Fibroblast of villous mesenchyme (primary cell): Measurements from ENCODE around the gene RPS15. TPM values are rescaled to one million over a fixed set of nuclear protein-coding genes. Genes with fewer than 3 reads are reported as not detected.
A peak's percentile ranks its signal among the peaks of the same experiment; 100 is the strongest.

Experiments
- DNase-seq: peaks from one replicate; pipeline ENCODE4 v3.0.0-alpha.2; 2010; ENCODE audit warnings: low read depth
- H3K4me3 ChIP-seq: 2 replicates; pipeline ENCODE4 v1.5.1; 2011; ENCODE audit warnings: low read depth, mild to moderate bottlenecking, low read length
- total RNA-seq: library from RNA; depleted of rRNA; stranded (reverse); fragments of >200 nt; gene quantifications from 2 replicates; pipeline ENCODE4 v1.2.3, GENCODE V29; 2012
- TF ChIP-seq, protein P1 (sequence below): IDR thresholded peaks from 2 replicates; pipeline ENCODE4 v1.5.1; 2012; ENCODE audit warnings: low read depth, mild to moderate bottlenecking, low read length; ENCODE audit not compliant: insufficient read depth

Gene RPS15
- total RNA-seq, 1 donor: 346 TPM

DNA sequence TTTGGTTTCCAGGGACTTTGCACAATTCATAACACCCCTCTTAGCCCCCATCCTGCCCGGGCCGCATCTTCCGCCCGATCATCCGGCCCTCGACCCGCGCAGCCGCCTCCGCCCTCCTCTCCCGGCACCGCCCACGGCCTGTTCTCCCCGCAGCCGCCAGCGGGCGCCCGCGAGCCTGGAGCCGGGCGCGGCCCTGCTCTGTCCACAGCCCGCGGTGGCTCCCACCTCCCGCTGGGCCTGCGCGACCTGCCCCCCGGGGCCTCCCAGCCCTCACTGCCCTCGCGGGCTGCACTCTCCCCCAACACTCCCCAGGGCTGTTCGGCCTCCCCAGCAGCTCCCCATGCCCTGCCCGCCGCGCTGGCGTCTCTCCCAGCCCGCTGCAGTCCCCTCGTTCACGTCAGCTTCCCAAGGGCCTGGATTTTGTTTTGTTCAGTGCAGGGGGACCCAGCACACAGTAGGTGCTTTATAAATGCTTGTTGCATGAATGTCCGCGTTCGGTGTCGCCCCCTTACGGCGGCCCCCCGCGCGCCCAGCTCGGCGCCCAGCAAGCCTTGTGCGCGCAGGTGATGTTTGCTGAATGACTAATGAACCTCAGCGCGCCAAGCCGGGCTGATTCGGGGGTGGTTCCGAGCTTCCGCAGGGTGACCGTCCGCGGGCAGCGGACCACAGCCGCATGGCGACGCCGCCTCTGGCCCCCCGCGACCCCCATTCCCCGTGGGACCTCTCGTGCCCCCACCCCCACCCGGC is 7.2 kb downstream of the RPS15 start:
- no peak for DNase-seq
- TF ChIP-seq, protein P1, sequence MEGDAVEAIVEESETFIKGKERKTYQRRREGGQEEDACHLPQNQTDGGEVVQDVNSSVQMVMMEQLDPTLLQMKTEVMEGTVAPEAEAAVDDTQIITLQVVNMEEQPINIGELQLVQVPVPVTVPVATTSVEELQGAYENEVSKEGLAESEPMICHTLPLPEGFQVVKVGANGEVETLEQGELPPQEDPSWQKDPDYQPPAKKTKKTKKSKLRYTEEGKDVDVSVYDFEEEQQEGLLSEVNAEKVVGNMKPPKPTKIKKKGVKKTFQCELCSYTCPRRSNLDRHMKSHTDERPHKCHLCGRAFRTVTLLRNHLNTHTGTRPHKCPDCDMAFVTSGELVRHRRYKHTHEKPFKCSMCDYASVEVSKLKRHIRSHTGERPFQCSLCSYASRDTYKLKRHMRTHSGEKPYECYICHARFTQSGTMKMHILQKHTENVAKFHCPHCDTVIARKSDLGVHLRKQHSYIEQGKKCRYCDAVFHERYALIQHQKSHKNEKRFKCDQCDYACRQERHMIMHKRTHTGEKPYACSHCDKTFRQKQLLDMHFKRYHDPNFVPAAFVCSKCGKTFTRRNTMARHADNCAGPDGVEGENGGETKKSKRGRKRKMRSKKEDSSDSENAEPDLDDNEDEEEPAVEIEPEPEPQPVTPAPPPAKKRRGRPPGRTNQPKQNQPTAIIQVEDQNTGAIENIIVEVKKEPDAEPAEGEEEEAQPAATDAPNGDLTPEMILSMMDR: peak; percentile 83
- H3K4me3 ChIP-seq: peak overlapping the region; percentile 56

DNA sequence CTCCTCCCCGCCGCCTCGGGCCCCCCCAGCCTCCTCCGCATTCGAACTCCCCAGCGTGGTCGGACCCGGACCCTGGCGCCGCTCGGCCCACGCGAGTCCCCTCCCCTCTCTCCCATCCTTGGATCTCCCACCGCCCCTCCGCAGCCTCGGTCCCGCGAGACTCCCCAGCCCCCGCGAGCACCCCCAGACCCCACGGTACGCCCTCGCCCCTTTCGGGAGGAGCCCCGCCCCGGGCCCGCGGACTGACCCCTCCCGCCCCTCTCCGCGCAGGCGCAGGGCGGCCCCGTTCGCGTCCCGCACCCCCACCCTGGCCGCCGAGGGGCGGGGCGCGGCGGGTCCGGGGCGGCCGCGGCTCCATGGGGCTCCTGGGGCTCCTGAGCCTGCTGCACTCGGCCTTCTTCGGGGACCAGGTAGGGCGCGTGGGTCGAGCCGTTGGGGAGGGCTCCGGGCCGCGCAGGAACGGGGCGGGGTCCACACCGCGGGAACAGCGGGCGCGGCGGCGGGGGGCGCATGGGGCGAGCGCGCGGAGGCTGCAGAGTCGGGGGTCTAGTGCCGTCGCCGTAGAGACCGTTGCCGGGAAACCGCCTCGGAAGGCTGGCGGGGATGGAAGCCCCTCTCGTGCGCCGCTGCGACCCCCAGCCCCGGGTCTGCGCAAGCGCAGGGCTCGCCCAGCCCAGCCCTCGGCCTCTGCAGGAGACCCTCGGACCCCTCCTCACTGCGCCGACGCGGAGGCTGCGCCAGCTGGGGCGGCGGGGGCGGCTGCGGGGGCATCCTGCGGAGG is 7.9 kb downstream of the RPS15 start:
- DNase-seq: no peak
- H3K4me3 ChIP-seq: peak overlapping the region; percentile 56
- TF ChIP-seq, protein P1: no peak

- H3K4me3 ChIP-seq: no peak overlapping the region
- TF ChIP-seq, protein P1: no peak
- DNase-seq: no peak
Measured at GRCh38 chr19:1446713-1447481, 8.7 kb downstream of the RPS15 start.

- TF ChIP-seq, protein P1: no peak
- DNase-seq: no peak
- H3K4me3 ChIP-seq: no peak overlapping the region
Measured at GRCh38 chr19:1447504-1447903, 9.3 kb downstream of the RPS15 start.

DNA sequence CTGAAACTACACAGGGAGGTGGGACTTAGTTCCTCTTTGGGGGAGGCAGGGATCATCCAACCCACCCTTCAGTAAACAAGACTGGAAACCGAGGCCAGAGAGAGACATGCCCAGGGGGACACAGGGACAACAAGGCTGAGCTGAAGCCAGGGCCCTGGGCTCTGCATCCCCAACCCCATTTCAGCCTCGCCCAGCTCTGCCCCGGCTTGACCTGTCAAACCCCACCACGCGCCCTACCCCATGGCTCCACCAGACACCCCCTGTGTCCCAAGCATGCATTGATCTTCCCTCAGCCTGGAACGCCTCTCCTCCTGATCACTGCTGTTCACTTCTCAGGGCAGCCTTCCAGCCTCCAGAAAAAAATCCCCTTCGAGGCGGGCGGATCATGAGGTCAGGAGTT is 9.7 kb downstream of the RPS15 start:
- TF ChIP-seq, protein P1: no peak
- H3K4me3 ChIP-seq: no peak overlapping the region
- no peak for DNase-seq

- DNase-seq: no peak
- H3K4me3 ChIP-seq: no peak within 1 kb of the TSS
Measured at GRCh38 chr19:1449467-1450442, 11.6 kb downstream of the RPS15 start, which contains the start of gene APC2. Gene APC2, plus strand, starts transcription at chr19:1450121. Its CDS starts 2,881 bp downstream, at chr19:1453002.

More at GRCh38 chr19:1449467-1450442, 11.6 kb downstream of the RPS15 start, which contains the start of gene APC2:
- TF ChIP-seq, protein P1: no peak
